Skin epidermis (tissue), 12 donors: ENCODE measurements around the gene PFN1.

Experiments used
- H3K27ac ChIP-seq, 21 experiments: fragments of 200-600 bp; sonication (generic) in 11 of 21; one replicate each; pipeline ENCODE4 v1.5.0; 2020; ENCODE audit warnings: mild to moderate bottlenecking in 3 of 21, inconsistent platforms in 2 of 21, moderate library complexity in 2 of 21
- H3K4me3 ChIP-seq, 7 experiments: fragments of 200-600 bp; sonication (generic) in 2 of 7; one replicate each; pipeline ENCODE4 v1.5.0; 2020; ENCODE audit warnings: inconsistent platforms in 2 of 7, mild to moderate bottlenecking in 2 of 7, moderate library complexity in 1 of 7

The PFN1 gene

DNA sequence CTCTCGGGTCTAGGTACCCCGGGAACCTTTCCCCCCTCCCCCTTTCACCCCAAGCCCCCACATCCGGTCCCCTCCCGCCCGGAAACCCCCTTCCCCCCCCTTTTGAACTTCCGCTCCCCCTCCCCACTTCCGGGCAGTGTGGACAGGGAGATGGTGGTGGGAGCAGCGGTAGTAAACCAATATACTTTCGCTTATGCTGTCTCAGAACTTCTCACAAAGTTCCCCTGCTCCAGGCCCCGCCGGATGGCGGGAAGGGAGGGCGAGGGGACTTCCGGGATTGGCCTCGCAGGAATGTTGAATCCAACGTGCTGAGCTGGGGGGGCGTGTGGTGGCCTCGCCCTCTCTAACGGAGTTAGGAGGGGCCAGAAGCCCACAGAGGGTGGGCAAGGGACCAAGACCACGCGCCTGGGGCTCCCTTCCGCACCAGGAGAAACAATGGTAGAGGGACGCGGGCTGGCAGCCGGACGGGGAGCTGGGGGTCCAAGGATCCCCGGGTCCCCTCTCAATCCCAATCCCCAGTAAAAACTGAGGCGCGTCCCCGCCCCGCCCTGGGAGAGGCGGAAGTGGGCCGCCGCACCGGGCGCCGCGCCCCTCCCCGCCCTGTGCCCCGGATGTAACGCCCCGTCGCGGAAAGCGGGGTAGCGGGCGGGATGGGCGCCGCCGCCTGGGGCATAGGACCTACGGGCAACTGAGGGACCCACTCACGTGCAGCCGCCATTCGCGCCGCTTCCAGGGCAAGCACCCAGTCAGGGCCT, 742 bp downstream of the PFN1 start:
- H3K4me3 ChIP-seq = peak overlapping the region; percentile 91 to 100 (median 99)
- H3K27ac ChIP-seq = peak overlapping the region; percentile 83 to 100 (median 99)

DNA sequence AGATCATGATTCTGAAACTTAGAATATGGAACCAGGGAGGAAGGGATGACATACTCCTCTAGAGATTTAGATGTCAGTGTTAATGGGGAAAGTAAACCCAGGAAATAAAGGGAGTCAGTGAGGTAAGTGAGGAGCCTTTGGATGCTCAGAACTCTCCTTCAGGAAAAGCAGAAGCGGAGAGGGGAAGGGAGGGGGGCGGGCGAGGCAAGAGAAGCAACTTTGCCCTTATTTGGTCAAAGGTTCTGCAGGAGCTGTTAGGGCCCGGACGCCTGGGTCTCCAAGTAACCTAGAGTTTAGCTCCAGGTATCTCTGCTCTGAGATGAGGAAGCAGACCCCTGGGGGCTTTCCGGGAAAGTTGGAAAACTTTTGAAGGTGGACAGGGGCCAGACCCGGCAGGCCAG, 1.3 kb downstream of the PFN1 start:
- H3K27ac ChIP-seq = peak overlapping the region; percentile 83 to 100 (median 99)
- H3K4me3 ChIP-seq = peak overlapping the region; percentile 91 to 100 (median 99)

DNA sequence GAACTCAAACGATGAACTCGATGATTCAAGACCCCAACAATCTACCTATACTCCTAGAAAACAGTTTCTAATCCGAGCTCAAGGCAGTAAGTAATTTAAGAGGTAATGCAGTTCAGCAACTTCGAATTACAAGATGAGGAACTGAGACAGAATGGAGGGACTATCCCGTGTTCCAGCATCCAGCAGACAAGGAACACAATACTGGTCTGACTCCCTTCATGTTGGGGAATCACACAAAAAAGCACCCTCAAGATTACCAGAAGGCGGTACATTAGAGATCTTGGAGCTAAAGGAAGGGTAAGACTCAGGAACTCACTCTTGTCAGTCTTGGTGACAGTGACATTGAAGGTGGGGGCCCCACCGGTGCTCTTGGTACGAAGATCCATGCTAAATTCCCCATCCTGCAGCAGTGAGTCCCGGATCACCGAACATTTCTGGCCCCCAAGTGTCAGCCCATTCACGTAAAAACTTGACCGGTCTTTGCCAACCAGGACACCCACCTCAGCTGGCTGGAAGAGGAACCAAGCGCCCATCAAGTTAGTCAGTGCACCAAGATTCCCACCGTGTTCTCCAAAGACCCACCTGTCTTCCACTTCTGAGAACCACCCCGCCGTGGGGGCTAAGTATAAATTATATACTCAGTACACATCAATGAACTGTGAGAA, 1.9 kb downstream of the PFN1 start:
- Histone ChIP-seq H3K4me3 (peak overlapping the region; percentile 91 to 100 (median 99)), H3K27ac (peak overlapping the region in 19 of 21 experiments; percentile 90 to 100 (median 99))

DNA sequence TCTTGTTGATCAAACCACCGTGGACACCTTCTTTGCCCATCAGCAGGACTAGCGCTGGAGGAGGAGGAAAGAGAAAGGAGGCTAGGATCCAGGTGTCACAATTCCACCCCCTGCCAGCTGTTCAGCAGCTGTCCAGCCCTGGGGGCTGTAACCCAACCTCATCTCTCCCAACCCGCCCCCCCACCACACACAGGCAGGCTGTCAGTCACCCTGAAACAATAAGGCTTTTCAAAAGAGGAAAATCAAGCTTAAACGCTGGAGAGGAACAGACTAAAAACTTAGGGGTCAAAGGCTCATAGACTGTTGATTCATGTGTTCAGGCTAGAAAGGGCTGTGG, 2.4 kb downstream of the PFN1 start:
- Histone ChIP-seq H3K27ac (peak overlapping the region in 20 of 21 experiments; percentile 45 to 100 (median 98)), H3K4me3 (peak overlapping the region; percentile 91 to 100 (median 99))

DNA sequence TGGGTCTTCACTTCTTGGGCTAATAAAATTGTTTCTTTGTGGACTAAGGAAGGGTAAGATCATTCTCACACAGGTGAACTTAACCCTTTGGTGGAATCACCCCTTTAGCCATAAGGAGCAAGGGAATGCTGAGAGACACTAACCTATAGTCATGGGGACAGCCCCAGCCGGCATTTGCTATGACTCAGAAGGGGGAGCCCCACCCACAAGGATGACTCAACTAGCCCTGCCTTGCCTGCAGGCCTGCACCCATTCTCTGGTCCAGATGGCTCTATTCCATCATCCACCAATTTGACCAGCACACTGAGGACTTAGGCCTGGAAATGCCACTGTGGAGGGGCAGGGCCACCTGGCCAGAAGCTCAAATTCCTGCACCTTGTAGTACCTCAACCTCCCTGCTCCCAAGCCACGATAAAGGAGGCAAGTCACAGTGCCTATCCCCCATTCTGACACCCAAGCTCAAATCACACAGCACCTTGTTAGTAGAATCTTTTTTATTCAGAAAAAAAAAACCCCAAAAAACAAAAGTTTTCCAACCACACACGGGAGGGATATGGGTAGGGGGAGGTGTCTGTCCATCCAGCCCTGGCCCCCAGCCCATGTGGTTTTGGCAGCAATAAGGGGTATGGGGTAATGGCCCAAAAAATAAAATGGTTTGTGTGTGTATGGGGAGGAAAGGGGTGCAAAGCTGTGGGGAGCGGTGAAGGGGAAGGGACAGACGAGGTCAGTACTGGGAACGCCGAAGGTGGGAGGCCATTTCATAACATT, 3.0 kb downstream of the PFN1 start:
- peak overlapping the region in 20 of 21 experiments; percentile 45 to 100 (median 98) for H3K27ac ChIP-seq
- H3K4me3 ChIP-seq = peak overlapping the region in 6 of 7 experiments; percentile 91 to 100 (median 99)

GRCh38 chr17:4944554-4945175, 3.7 kb downstream of the PFN1 start:
- H3K4me3 ChIP-seq = peak overlapping the region in 5 of 7 experiments; percentile 2 to 100 (median 99)

GRCh38 chr17:4944163-4944553, 4.2 kb downstream of the PFN1 start:
- H3K27ac ChIP-seq = peak overlapping the region in 20 of 21 experiments; percentile 7 to 100 (median 98)
- peak overlapping the region in 3 of 7 experiments; percentile 9 to 100 (median 99) for H3K4me3 ChIP-seq

More at GRCh38 chr17:4944554-4945175, 3.7 kb downstream of the PFN1 start:
- H3K27ac ChIP-seq = peak overlapping the region in 20 of 21 experiments; percentile 7 to 100 (median 98)

DNA sequence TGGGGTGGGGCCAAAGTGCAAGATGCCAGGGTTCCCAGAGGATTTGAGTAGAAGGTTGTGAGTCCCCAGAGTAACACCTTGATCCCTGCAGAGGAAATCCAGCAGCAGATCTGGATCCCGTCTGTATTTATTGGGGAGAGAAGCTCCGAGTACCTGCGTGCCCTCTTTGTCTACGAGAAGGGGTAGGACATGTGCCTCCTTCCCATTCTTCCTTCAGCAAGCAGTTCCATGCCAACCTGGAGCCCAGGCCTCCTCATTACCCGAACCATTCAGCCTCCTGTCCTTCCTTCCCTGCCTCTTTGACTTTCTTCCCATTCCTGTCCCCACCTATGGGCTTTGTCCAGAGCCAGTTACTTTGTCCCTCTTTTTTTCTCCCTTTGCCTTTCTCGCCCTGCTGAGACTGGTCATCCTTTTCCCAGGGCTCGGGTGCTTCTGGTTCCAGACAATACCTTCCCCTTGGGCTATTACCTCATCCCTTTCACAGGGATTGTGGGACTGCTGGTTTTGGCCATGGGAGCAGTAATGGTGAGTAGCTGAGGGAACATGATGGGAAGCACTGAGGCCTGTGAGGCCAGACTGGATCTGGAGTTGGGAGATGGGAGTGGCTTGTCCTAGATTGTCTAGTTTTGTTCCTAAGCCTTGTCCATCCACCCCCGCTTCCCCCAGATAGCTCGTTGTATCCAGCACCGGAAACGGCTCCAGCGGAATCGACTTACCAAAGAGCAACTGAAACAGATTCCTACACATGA, 5.4 kb downstream of the PFN1 start:
- H3K27ac ChIP-seq = peak overlapping the region in 11 of 21 experiments; percentile 7 to 100 (median 99)
- H3K4me3 ChIP-seq = no peak overlapping the region

DNA sequence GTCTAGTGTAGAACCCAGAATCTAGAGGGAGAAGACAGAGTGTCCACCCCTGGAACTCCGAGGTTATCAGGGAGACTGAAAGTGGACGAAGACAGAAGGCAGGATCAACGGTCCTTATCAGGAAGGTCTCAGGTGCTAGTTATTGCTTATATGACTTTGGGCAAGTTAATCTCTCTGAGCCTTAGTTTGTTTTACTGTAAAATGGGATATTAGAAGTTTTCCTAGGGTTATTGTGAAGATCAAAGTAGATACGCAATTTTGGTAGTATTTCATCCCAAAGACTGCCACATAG, 7.1 kb downstream of the PFN1 start:
- Histone ChIP-seq H3K4me3 (peak overlapping the region; percentile 42 to 89 (median 77)), H3K27ac (peak overlapping the region in 19 of 21 experiments; percentile 87 to 100 (median 97))

DNA sequence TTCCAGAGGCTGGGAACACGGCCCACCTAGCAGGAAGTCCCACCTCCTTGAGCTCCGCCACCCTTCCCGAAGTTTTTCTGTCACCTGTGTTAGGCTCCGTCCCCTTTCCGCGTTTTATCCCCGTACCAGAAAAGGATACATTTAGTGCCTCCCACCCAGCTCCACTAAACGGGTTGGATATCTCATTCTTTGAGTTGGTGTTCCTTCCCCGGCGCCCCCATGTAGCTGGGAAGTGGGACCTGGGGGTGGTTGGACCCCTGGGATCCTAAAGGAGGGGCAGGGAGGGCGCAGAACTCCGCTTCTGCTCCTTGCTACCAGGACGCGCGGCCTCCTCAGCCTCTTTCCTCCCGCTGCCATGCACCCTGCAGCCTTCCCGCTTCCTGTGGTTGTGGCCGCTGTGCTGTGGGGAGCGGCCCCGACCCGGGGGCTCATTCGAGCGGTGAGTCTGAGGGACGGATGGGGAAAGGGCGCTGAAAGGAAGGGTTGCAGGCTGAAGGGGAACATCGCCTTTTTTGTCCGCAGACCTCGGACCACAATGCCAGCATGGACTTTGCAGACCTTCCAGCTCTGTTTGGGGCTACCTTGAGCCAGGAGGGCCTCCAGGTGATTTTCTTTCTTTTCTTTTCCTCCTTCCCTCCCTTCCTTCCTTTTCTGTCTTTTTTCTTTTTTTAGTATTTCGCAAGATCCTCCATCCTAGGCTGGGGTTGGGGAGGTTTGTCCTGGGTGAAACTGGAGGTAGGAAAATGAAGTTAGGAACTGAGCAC, 7.6 kb downstream of the PFN1 start:
- H3K27ac ChIP-seq = peak overlapping the region; percentile 50 to 100 (median 96)
- H3K4me3 ChIP-seq = peak overlapping the region; percentile 42 to 89 (median 77)

- Histone ChIP-seq H3K4me3 (peak within 1 kb of the TSS; percentile 42 to 89 (median 77)), H3K27ac (peak within 1 kb of the TSS; percentile 68 to 100 (median 96))
Observed at GRCh38 chr17:4939796-4940554, 8.4 kb downstream of the PFN1 start, which contains the start of the genes RNF167 and SLC25A11. TSS of gene RNF167 (plus strand) at chr17:4940268. CDS start at chr17:4940910, 642 bp downstream. TSS of gene SLC25A11 (minus strand) at chr17:4940046. CDS start at chr17:4939910, 136 bp downstream.

- H3K27ac ChIP-seq = peak overlapping the region; percentile 68 to 100 (median 96)
Observed at GRCh38 chr17:4939546-4939795, 8.9 kb downstream of the PFN1 start.

DNA sequence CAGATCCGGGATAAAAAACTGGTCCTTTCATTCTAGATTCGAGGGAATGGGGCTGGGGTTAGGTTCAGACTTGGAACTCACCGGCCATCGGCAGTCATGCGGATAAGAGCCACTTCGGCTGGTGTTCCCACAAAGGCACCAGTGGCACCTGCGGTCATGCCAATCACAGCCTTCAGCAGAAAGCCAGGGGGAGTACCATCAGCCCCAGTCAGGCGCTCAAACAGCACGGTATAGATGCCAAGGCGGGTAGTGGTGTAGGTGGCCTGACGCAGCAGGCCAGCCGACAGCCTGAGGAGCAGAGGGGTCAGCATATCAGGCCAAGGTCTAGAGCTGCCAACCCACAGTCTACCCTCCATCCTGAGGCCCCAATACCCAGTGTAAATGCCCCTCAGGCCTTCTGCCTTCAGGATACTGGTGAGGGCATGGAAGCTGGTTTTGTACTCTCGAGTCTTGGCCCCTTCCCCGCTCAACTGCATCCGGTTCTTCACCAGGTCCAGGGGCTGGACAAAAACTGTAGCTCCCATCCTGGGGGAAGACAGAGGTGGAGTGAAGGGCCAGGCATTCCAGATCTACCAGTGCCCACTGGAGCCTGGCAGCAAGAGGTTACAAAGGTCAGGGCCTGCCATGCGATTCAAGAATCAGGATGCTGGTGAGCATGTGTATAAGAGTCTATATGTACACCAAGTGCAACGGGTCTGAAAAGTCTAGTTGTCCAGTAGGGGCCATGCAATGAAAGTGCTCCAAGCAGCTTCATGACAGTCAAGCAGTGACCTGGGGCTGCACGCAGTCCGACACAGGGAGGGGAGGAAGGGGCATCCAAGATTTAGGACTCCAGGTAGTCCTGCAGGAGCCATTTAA, 9.4 kb downstream of the PFN1 start:
- peak overlapping the region; percentile 42 to 89 (median 77) for H3K4me3 ChIP-seq
- H3K27ac ChIP-seq = peak overlapping the region; percentile 68 to 100 (median 96)

More at GRCh38 chr17:4939546-4939795, 8.9 kb downstream of the PFN1 start:
- H3K4me3 ChIP-seq = peak overlapping the region; percentile 42 to 89 (median 77)

DNA sequence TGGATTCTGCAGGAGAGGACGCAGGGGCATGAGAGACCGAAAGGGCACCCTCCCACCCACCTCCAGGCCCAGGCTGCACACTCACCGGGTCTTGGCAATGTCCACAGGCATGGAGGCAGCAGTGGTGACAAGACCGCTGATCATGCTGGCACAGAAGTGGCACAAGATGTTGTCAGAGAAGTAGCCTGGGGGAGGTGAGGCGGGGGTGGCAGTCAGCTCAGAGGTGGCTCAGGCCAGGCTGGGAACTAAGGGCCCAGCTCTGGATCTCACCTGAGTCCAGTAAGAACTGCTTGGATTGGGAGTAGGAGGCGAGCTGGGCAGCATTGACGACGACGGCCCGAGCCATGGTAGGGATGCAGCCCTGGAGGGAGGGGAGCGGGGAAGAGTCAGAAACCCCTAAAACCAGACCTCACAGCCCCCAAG, 10.2 kb downstream of the PFN1 start:
- peak overlapping the region in 8 of 21 experiments; percentile 87 to 100 (median 94) for H3K27ac ChIP-seq
- peak overlapping the region in 1 of 7 experiments; percentile 77 for H3K4me3 ChIP-seq

DNA sequence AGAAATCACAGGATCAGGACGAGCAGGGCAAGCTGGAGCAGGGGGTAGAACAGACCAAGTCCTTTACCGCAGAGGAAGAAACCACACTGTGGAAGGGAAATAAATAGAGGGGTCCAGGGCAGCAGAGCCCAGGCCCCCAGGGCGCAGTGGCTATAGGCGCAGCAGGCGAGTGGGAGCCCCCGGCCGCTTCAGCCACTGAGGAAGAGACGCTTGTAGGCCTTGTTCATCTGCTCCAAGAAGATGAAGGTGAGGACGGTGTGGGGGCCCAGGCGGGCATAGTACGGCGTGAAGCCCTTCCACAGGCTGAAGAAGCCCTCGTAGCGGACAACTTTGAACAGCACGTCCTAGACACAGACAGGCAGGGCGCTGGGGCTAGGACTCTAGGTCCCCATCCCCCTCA, 10.8 kb downstream of the PFN1 start:
- Histone ChIP-seq H3K4me3 (no peak overlapping the region), H3K27ac (peak overlapping the region in 1 of 21 experiments; percentile 95)

GRCh38 chr17:4936436-4936835, 11.9 kb downstream of the PFN1 start:
- H3K4me3 ChIP-seq = no peak overlapping the region
- H3K27ac ChIP-seq = peak overlapping the region in 6 of 21 experiments; percentile 24 to 58 (median 43)
